NOMO-1 (cell line): Measurements from ENCODE around the gene ARHGDIA.

Experiments used
- DNase-seq, 2 experiments: peaks; one replicate each; lab custom pipeline; 2025; ENCODE audit not compliant: unreplicated experiment in 2 of 2; lab: John Stamatoyannopoulos, UW

Gene ARHGDIA

GRCh38 chr17:81888988-81889595 lies 18.0 kb upstream of the ARHGDIA start:
- no peak for DNase-seq

DNA sequence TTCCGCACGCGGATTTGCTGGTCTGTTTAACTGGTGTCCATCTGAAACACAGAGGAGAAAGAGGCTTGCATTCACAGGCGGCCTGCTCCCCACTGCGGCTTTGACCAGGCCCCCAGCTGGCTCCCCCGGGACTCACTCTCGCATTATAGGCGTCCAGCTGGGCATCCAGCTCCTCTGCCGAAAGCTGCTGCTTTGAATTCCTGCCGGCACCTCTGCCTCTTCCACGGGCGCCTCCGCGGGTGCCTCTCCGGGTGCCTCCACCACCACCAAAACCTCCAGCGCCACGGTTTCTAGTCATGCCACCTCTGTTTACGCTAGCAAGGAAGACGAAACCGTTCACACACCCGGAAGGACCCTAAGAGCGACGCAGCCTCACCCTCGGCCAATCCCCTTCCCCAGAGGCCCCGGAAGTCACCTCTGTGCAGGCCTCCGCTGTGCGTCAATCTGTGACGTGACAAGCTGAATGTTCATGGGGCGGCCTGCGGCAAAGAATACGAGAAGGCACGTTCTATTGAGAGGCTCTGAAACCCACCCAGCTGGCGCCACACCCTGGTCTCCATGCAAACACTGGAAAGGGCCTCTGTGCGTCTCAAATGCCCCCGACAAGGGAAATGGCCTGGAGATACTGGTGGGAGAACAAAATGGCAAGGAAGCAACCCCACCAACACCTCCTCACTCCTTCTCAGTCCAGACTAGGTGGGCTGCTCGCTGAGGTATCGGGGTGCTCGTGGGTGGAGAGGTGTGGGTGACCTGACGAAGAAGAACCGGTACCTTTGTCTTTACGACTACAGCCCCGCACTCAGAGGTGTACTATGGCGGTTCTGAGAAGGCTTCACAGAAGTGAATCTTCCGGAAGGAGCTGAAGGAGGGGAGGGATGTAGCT lies 17.2 kb upstream of the ARHGDIA start:
- no peak for DNase-seq

- no peak for DNase-seq
Observed at GRCh38 chr17:81885869-81886548, 14.9 kb upstream of the ARHGDIA start.

GRCh38 chr17:81885454-81885853 lies 14.3 kb upstream of the ARHGDIA start:
- DNase-seq, result no peak

DNA sequence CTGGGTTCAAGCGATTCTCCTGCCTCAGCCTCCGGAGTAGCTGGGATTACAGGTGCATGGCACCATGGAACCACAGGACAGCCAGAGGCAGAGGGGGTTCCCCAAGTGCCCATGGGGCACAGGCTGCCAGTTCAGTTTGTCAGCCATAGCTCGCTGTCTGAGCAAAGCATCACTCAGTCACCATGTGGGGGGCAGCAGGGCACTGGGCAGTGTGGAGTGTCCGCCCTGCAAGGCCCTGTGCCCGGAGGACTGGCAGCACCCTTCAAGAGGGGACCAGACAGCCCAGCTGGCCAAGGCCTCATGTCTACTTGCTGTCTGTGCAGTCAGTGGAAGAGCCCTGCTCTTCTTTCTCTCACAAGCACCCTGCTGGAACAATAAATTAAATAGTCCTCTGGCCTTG lies 13.8 kb upstream of the ARHGDIA start:
- DNase-seq, result no peak

DNA sequence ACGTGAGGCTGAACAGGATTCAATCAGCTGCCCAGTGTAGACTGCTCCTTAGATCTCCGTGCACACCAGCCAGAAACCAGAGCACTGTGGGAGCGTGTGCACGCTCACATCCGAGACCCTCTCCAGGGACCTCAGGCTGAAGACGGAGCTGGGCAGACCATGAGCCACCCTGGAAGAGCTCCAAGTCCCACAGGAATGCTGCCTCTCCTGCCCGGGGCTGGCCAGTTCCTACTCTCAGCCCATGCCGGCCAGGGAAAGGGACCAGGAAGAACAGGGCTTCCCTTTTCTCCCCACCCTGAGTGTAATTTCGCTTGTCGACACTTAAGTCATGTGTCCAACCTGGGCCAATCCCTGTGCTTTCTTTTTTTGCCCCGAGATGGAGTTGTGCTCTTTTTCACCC lies 13.4 kb upstream of the ARHGDIA start:
- no peak for DNase-seq

DNA sequence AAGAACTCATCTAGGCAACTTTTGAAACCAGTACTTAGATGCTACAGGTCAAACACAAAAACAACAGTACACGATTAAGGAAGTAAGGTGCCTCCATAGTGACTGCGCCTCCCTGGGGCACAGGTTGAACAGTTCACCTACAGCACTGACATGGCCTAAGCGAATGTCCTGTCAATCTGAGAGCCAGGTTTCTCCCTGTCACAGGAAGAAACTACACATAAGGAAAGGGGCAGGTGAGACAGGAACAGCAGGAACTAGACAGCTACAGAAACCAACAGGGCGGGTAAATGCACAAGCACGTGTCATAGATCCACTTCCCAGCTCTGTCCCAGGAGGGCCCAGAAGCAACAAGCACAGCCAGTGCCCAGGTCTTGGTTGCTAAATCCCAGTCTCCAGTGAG lies 8.0 kb upstream of the ARHGDIA start:
- no peak for DNase-seq

GRCh38 chr17:81878294-81878693 lies 7.2 kb upstream of the ARHGDIA start:
- DNase-seq, result no peak

GRCh38 chr17:81877569-81877968 lies 6.4 kb upstream of the ARHGDIA start:
- DNase-seq, result no peak

DNA sequence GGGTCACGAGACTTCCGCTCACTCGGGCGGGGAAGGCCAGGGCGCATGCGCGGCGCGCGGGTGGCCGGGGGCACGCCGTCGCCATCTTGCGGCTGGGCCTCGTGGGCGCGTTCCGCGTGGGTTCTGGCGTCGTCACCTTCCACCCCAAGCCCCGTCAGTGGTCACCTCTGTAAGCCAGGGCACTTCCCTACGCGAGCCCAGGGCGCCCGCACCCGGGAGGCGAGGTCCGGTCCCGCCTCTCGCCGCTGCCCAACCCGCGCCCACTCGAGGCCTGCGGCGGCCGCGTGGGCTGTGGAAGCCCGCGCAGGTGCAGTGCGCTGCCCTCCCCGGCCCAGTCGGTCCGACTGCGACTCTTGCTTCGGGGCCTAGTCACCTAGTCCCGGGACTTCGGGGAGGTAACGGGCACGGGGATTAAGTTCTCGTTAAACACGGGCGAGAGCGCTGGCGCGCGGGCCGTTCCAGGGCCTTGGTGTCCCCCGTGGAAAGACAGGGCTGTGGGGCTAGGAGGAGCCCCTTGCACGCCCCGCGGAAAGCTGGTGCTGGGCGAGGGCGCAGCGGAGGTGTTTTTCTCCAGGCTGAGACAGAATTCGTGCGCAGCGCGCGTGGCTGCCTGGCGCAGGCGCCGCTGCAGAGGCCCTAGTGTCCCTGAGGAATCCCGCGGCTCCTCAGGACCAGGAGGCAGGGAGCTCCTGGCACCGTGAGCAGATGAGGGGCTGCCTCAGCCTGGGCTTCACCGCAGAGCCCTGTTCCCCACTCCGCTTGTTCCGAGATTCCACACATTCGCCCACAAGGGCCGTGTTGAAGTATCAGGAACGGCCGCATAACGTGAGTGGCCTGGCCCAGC lies 472 bp upstream of the ARHGDIA start:
- peak; percentile 82 to 87 for DNase-seq

GRCh38 chr17:81870131-81870980 lies 781 bp downstream of the ARHGDIA start:
- DNase-seq, result peak in 1 of 2 experiments; percentile 26

DNA sequence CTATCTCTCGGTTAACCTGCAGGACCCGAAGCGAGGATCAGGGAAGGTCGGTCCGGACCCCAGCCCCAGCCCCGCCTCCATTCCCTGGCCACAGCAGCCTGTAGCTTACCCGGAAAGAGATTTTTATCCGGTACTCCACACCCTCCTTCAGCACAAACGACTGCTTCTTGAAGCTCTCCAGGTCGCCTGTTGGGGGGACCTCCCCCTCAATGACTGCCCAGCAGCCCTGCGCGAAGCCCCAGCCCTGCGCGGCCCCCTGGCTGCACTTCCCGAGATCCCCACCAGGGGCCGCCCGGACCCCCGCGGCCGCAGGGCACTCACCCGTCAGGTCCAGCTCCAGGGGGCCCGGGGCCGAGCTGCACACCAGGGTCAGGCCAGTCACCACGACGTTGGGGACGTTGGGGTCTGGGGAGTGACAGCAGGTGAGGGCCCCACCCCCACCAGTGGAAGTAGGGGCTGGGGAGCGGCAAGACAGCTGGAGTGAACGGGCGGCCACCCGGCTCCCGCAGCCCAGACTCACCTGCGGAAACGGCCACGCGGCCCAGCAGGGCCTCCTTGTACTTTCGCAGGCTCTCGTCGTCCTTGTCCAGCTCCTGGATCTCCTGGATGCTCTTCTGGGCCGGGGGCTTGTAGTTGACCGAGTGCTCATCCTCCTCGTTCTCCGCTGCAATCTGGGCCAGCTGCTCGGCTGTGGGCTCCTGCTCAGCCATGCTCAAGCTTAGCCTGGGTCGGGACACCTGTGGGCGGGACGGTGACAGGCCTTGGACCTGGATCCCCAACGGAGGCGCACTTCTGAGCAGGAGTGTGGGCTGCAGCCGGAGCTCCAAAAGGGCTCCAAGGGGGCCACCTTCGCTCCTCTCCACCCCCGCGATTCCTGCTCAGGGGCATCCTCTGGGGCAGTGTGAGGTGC lies 1.7 kb downstream of the ARHGDIA start:
- DNase-seq, result no peak

DNA sequence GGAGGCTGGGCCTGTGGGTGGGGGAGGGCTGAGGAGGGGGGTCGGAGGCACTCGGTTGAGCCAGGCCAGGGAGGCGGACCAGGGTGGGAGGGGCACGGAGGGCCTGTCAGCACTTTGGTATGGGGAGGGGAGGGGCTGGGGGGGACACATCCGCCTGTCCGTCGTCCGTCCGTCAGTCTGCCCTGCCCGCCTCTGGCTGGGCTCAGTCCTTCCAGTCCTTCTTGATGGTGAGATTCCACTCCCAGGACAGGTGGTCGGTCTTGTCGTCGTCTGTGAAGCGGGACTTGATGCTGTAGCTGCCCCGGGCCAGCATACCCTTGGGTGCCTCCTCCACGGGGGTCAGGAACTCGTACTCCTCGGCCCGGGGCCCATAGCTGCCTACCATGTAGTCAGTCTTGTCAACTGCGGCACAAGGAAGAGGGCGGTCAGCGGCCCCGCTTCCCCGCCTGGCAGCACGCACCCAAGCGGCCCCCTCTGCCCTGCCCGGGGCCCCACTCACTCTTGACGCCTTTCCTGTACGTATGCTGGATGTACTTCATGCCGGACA lies 2.4 kb downstream of the ARHGDIA start:
- no peak for DNase-seq

DNA sequence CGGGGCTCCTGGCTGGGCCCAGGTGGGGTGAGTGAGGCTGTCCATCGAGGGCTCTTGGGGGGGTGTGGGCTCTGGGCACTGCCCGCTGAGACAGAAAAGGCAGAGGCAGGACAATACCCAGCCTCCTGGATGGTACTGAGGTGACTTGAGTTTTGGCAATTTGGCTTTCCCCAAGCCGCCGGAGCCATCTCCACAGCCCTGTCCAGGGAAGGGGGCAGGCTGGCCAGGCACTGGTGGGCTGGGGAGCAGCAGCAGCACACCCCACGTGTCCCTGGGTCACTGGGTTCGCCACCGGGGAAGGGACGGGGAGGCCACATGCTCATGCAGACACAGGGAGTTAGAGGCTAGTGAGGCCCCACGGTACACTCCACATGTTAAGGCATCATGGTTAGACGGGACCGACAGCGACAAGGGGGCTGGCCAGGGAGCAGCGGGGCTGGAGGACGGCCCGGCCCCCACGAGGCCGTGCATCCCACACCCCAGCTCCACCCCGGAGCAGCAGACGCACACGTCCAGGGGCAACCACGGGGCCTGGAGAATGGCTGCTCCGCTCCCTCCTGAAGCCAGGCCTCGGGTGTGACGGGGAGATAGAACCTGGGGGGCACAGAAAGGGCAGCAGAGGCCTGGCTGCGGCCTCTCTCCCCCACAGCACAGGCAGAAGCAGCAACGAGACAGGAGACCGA lies 3.0 kb downstream of the ARHGDIA start:
- no peak for DNase-seq

DNA sequence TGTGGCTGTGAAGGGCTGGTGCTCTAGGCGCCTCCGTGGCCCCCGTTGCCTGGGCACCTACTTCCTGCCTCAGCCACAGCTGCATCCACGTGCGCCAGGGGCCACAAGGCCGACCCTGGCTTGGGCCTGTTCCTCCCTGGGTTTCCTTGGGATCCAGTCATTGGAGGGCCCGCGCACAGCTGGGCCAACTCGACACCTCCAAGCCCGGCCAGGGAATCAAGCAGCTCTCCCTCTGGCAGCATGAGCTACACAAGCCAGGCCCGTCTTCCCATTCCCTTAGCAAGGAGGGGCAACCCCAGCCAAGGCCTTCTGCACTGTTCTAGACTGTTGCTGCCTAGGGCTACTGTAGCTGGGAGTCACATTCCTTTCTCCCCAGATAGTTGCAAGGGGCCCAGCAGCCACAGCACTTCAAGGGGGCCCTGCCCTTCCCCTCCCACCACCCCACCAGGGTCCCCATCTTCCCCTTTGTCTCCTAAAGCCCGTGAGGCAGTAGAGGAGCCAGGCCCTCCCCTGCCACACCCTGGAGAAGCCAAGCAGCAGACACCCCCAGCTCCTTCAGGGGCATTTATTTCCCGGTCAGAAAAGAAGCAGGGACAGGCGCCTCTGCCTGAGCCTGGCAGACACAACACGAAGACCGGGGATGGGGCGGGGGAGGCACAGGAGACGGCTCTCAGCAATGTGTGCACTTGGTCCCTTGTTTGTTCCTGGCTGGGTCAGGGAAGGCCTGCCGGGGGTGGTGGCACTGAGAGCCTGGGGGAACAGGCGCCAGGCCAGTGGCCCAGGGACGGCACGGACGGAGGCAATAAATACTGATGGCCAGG lies 3.8 kb downstream of the ARHGDIA start:
- DNase-seq, result no peak

GRCh38 chr17:81866440-81867169 lies 4.5 kb downstream of the ARHGDIA start:
- no peak for DNase-seq
